Measurements from ENCODE around the gene CACNA2D2. TPM values are rescaled to one million over a fixed set of nuclear protein-coding genes. Genes with fewer than 3 reads are reported as not detected.

Gene CACNA2D2
- total and polyA plus RNA-seq, 7 donors: 0.14 to 1.6 (median 0.83) TPM

DNA sequence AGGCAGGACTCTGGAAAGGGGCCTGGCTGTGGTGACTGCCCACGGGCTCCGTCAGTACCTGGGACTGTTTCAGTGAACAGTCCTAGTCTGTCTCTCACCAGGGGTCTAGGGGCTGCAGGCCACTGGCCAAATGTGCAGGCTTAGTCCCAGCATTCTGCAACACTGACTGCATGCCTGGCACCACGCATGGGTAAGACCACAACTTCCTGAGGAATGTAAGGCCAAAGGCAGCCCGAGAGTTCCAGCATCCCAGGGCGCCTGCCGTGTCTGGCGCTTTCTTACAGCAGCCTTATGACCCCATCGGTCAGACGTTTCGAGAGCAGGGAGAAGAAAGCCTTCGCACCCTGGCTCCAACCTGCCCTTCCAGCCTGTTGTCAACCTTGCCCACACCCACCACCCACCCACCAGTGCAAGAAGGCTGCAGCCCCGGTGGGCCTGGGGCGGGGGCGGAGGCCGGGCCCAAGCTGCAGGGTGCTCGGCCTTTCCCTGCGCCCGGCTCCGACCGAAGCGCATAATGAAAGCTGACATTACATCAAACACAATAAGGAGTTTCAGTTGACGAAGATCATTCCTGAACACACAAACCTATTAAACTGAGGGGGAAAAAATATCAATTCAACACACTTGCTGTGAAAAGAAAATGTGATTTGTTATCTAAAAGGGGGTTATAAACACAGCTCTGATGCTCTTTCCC is 114.6 kb downstream of the CACNA2D2 start:
- Histone ChIP-seq H3K27ac (no peak overlapping the region), H3K4me3 (no peak overlapping the region), H3K27me3 (ENCODE audit: insufficient read depth in 3 of 3, low read length in 2 of 3) (no peaks in the 10 kb centered on the region), H3K36me3 (ENCODE audit: insufficient read depth in 1 of 2, low read depth in 1 of 2) (no peaks in the 10 kb centered on the region), H3K4me1 (peaks cover 17% of the 10 kb centered on the region), H3K9me3 (no peaks in the 10 kb centered on the region)
- ATAC-seq (no peak), DNase-seq (no peak)
- intact Hi-C loops (cut with DNase I): no loop called here
- TF ChIP-seq, protein P1, sequence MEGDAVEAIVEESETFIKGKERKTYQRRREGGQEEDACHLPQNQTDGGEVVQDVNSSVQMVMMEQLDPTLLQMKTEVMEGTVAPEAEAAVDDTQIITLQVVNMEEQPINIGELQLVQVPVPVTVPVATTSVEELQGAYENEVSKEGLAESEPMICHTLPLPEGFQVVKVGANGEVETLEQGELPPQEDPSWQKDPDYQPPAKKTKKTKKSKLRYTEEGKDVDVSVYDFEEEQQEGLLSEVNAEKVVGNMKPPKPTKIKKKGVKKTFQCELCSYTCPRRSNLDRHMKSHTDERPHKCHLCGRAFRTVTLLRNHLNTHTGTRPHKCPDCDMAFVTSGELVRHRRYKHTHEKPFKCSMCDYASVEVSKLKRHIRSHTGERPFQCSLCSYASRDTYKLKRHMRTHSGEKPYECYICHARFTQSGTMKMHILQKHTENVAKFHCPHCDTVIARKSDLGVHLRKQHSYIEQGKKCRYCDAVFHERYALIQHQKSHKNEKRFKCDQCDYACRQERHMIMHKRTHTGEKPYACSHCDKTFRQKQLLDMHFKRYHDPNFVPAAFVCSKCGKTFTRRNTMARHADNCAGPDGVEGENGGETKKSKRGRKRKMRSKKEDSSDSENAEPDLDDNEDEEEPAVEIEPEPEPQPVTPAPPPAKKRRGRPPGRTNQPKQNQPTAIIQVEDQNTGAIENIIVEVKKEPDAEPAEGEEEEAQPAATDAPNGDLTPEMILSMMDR (IDR thresholded peaks at IDR 0.05): no peak
- WGBS, 3 donors: 85 to 87% (median 85%) methylated on average over 22 of the region's 22 CpGs

DNA sequence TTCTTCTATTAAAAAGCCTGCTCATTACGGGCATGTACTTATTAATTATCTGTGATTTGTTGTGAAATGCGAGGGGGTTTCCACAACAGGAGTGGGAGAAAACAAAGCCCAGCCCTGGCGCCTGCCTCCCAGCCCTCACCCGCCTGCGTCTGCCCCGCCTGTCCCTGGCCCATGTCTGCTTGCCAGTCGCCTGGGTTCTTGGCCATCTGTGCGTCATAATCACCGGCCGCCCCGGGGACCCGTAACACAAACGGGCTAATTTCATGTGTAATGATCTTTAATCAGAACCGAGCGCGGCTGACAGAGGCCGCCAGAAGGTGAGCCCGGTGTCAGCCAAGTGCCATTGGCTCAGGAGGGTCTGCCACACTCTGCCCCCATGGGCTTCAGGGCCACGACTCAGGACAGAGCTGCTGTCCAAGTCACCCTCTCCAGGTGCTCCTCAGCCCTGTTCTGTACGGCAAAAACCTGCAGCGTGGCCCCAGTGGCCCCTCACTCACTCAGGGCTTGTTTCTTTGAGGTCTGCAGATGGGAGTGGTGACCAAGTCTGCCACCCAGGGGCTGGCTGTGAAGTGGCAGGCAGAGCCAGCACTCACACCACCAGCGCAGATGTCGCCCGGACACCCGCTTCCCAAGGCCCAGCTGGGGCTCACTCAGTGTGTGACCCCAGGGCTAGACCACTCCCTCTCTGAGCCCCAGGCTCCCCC is 115.3 kb downstream of the CACNA2D2 start:
- intact Hi-C loops (cut with DNase I): no loop called here
- H3K4me1 ChIP-seq: peaks cover 17% of the 10 kb centered on the region
- no peak overlapping the region for H3K27ac ChIP-seq
- no peaks in the 10 kb centered on the region for H3K27me3 ChIP-seq (ENCODE audit: insufficient read depth in 3 of 3, low read length in 2 of 3)
- TF ChIP-seq, protein P1 (IDR thresholded peaks at IDR 0.05): peak; percentile 30
- 50 to 61% (median 52%) methylated on average over 22 to 25 of the region's 25 CpGs for WGBS, 3 donors
- ATAC-seq (peak in 2 of 4 donors; percentile 26 to 41), DNase-seq (no peak)
- no peaks in the 10 kb centered on the region for H3K9me3 ChIP-seq
- no peaks in the 10 kb centered on the region for H3K36me3 ChIP-seq (ENCODE audit: insufficient read depth in 1 of 2, low read depth in 1 of 2)
- H3K4me3 ChIP-seq: no peak overlapping the region

DNA sequence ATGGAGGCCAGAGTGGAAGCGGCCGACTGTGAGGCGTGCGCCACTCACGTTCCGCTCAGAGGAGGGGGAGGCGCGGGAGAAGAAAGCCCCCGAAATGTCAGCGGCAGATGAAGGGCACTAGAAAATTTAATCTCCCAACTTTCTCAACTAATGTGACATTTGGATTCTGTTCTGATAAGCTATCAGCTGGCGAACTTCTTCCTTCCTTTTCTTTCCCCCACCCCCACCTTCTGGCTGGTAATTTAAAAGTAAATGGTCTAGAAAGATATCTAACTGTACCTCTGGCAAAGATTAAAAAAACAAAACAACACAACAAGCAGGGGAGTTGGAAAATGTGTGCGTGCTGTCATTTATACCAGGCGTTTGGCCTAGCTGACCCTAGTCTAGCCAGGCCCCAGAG is 117.7 kb downstream of the CACNA2D2 start:
- Histone ChIP-seq H3K36me3 (ENCODE audit: insufficient read depth in 1 of 2, low read depth in 1 of 2) (no peaks in the 10 kb centered on the region), H3K9me3 (no peaks in the 10 kb centered on the region), H3K4me3 (no peak overlapping the region), H3K4me1 (peaks cover 8% of the 10 kb centered on the region), H3K27ac (no peak overlapping the region), H3K27me3 (ENCODE audit: insufficient read depth in 3 of 3, low read length in 2 of 3) (no peaks in the 10 kb centered on the region)
- TF ChIP-seq, protein P1 (IDR thresholded peaks at IDR 0.05): no peak
- 88 to 90% (median 88%) methylated on average over 13 of the region's 13 CpGs for WGBS, 3 donors
- DNase-seq (no peak), ATAC-seq (no peak)
- intact Hi-C loops (cut with DNase I): no loop called here

DNA sequence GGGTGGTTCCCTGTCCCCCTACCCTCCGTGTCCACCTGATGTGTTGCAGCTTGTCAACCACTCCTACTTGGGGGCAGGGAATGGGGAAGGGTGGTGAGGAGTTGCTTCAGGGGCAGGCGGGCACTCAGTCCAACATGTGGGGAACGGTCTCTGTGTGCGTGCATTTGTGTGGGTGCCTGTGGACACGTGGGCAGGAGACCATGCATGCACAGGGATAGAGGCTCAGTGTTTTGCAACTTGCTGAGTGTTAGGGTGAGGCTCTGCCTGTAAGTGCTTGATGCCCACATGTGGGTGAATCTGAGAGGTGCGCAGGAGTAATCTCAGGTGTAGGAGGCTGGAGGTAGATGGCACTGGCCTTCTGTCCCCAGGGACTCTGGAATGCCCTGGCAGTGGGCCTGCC is 119.7 kb downstream of the CACNA2D2 start:
- TF ChIP-seq, protein P1 (IDR thresholded peaks at IDR 0.05): no peak
- Histone ChIP-seq H3K27me3 (ENCODE audit: insufficient read depth in 3 of 3, low read length in 2 of 3) (no peaks in the 10 kb centered on the region), H3K4me1 (no peaks in the 10 kb centered on the region), H3K36me3 (ENCODE audit: insufficient read depth in 1 of 2, low read depth in 1 of 2) (no peaks in the 10 kb centered on the region), H3K9me3 (no peaks in the 10 kb centered on the region), H3K4me3 (no peak overlapping the region), H3K27ac (no peak overlapping the region)
- ATAC-seq (no peak), DNase-seq (no peak)
- WGBS, 3 donors: 87 to 94% (median 90%) methylated on average over 6 of the region's 6 CpGs
- intact Hi-C loops (cut with DNase I): no loop called here

Measured in psoas muscle (tissue), 8 donors.